B cell (primary cell): ENCODE results near the gene PRKAG2. TPM values are rescaled to one million over a fixed set of nuclear protein-coding genes. Genes with fewer than 3 reads are reported as not detected.

ENCODE experiments used
- ATAC-seq: fragments of 200-7000 bp; cut with Tn5 transposase; one replicate; pipeline ENCODE4 v1.10.0; 2021; ENCODE audit warnings: low read depth, mild to moderate bottlenecking, moderate number of reproducible peaks, moderate library complexity
- CTCF ChIA-PET: fragments of 350-600 bp; sonication (Branson Sonifier 250); formaldehyde crosslinking; loops from one replicate; lab custom pipeline; 2021; ENCODE audit warnings: antibody characterized with exemption, inconsistent platforms; lab: Charles Lee
- POLR2A ChIA-PET: fragments of 350-600 bp; sonication (Branson Sonifier 250); formaldehyde crosslinking; loops from one replicate; lab custom pipeline; 2021; ENCODE audit warnings: antibody characterized with exemption; lab: Charles Lee
- DNase-seq: peaks from one replicate; pipeline ENCODE4 v3.0.0; 2013
- H2AFZ ChIP-seq: 2 replicates; pipeline ENCODE4 v1.6.1; 2012; ENCODE audit warnings: mild to moderate bottlenecking, low read depth, low read length; ENCODE audit not compliant: insufficient read depth, poor library complexity, severe bottlenecking
- H3K27ac ChIP-seq, 2 donors: 1 replicate in 1 of 2; 2 replicates in 1 of 2; pipeline ENCODE4 v1.5.1; 2012 to 2013; ENCODE audit warnings: low read length in 2 of 2, mild to moderate bottlenecking in 2 of 2, moderate library complexity in 1 of 2
- H3K27me3 ChIP-seq, 4 experiments: fragments of 200-600 bp in 1 of 4; sonication (generic) in 1 of 4; replicated peaks in 1 of 4; 1 replicate in 2 of 4; 2 replicates in 2 of 4; pipeline versions ENCODE4 v1.6.1 to v1.7.0; 2013 to 2016; ENCODE audit warnings: low read length in 3 of 4, mild to moderate bottlenecking in 2 of 4, mixed read lengths in 1 of 4, moderate library complexity in 1 of 4; ENCODE audit not compliant: insufficient read depth in 4 of 4, control insufficient read depth in 3 of 4; ENCODE audit errors: control extremely low read depth in 1 of 4
- H3K36me3 ChIP-seq, 2 experiments: replicated peaks in 1 of 2; 1 replicate in 1 of 2; 2 replicates in 1 of 2; pipeline versions ENCODE4 v1.6.1 to v1.7.1; 2013; ENCODE audit warnings: low read length in 1 of 2; ENCODE audit not compliant: insufficient read depth in 2 of 2, control insufficient read depth in 1 of 2; ENCODE audit errors: control extremely low read depth in 1 of 2, extremely low read depth in 1 of 2
- H3K4me1 ChIP-seq, 2 donors: fragments of 200-600 bp in 1 of 2; sonication (generic) in 1 of 2; 1 replicate in 1 of 2; 2 replicates in 1 of 2; pipeline versions ENCODE4 v1.5.1 to v1.6.1; 2013 to 2017; ENCODE audit warnings: low read length in 2 of 2; ENCODE audit not compliant: control insufficient read depth in 2 of 2, insufficient read depth in 2 of 2
- H3K4me2 ChIP-seq: replicated peaks from 2 replicates; pipeline ENCODE3; 2012; ENCODE audit warnings: mild to moderate bottlenecking, low read depth, low read length; ENCODE audit not compliant: poor library complexity, severe bottlenecking
- H3K4me3 ChIP-seq, 5 experiments: fragments of 200-600 bp in 1 of 5; sonication (generic) in 1 of 5; 1 replicate in 3 of 5; 2 replicates in 2 of 5; pipeline versions ENCODE4 v1.5.1 to v1.7.0; 2011 to 2016; ENCODE audit warnings: low read length in 4 of 5, mild to moderate bottlenecking in 4 of 5, low read depth in 2 of 5, control low read depth in 1 of 5, moderate library complexity in 1 of 5; ENCODE audit not compliant: insufficient read depth in 1 of 5; ENCODE audit errors: control extremely low read depth in 1 of 5, extremely low read depth in 1 of 5
- H3K79me2 ChIP-seq: fragments of 200-600 bp; sonication (generic); one replicate; pipeline ENCODE4 v1.6.0; 2016; ENCODE audit warnings: low read length; ENCODE audit not compliant: control insufficient read depth, insufficient read depth
- H3K9ac ChIP-seq: fragments of 200-600 bp; sonication (generic); 2 replicates; pipeline ENCODE4 v1.6.1; 2017; ENCODE audit warnings: mild to moderate bottlenecking, low read length, moderate library complexity
- H3K9me3 ChIP-seq, 3 donors: one replicate each; pipeline versions ENCODE4 v1.6.1 to v1.7.1; 2013; ENCODE audit warnings: low read length in 2 of 3; ENCODE audit not compliant: control insufficient read depth in 2 of 3, insufficient read depth in 1 of 3; ENCODE audit errors: control extremely low read depth in 1 of 3
- H4K20me1 ChIP-seq: 2 replicates; pipeline ENCODE4 v1.6.0; 2012; ENCODE audit warnings: mild to moderate bottlenecking, low read length; ENCODE audit not compliant: insufficient read depth, control insufficient read depth, poor library complexity, severe bottlenecking
- H3K27ac Mint-ChIP-seq: one replicate; pipeline ENCODE4 v1.8.0; 2021; ENCODE audit warnings: mixed read lengths
- H3K27me3 Mint-ChIP-seq: one replicate; pipeline ENCODE4 v1.8.0; 2021; ENCODE audit warnings: mixed read lengths
- H3K4me1 Mint-ChIP-seq: one replicate; pipeline ENCODE4 v1.8.0; 2021; ENCODE audit warnings: mixed read lengths
- H3K4me3 Mint-ChIP-seq: one replicate; pipeline ENCODE4 v1.8.0; 2021; ENCODE audit warnings: mixed read lengths
- H3K9me3 Mint-ChIP-seq: one replicate; pipeline ENCODE4 v1.8.0; 2022; ENCODE audit warnings: mixed read lengths; ENCODE audit not compliant: insufficient read depth
- EZH2 ChIP-seq: IDR thresholded peaks from 2 replicates; pipeline ENCODE4 v1.6.1; 2012; ENCODE audit warnings: borderline replicate concordance, low read depth, mild to moderate bottlenecking, moderate library complexity, low read length; ENCODE audit not compliant: insufficient read depth, poor library complexity, severe bottlenecking
- WGBS: methylation state at CpG from one replicate; pipeline ENCODE4 v1.1.5; 2013; ENCODE audit warnings: missing lambda C conversion rate; ENCODE audit not compliant: insufficient coverage; 5-methylcytosine and 5-hydroxymethylcytosine counted together
- intact Hi-C: fragments of 100-400 bp; cut with micrococcal nuclease; formaldehyde crosslinking; loops from one replicate; pipeline ENCODE4 v1.10.0; 2022
- polyA plus RNA-seq: library from polyadenylated mRNA; depleted of rRNA; stranded (reverse); fragments of >200 nt; gene quantifications from 2 replicates; pipeline ENCODE4 v1.2.3, GENCODE V29; 2012
- total RNA-seq, 2 donors: library from RNA; stranded (reverse); fragments of 120-200 nt in 1 of 2; gene quantifications; 1 replicate in 1 of 2; 2 replicates in 1 of 2; pipeline versions ENCODE4 v1.2.3 to v1.2.4, GENCODE V29; 2013 to 2022
- TF ChIP-seq, protein P1 (sequence below): fragments of 200-600 bp; IDR thresholded peaks from one replicate; pipeline ENCODE4 v1.8.0; 2022; ENCODE audit warnings: antibody characterized with exemption, mild to moderate bottlenecking

The PRKAG2 gene
- total and polyA plus RNA-seq, 2 donors (not counting 1 experiment from before 2014, with no cell fraction given): 22.1 to 56.3 TPM

DNA sequence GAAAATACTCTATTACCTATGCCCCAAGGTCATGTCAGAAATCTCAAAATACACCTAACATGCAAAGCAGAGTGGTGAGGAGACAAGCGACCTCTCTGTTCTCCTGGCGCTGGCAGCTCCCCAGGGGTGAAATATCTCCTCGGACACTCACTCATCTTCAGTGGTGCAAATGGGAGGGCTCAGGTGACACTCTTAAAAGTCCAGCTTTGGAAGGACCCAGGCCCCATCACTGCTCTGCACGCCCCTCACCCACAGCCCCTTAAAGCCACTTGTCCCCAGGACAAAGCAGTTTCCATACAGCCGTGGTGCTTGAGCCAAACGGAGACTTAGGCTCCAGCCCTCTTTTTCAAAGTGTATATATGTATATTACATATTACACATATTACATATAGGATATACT lies 12.4 kb downstream of the PRKAG2 start:
- Histone ChIP-seq H3K36me3 (no peaks in the 10 kb centered on the region), H4K20me1 (peaks cover 92% of the 10 kb centered on the region), H3K4me1 (peaks cover 9 to 14% of the 10 kb centered on the region in 2 donors), H3K4me3 (no peak overlapping the region), H3K79me2 (peaks cover 77% of the 10 kb centered on the region), H2AFZ (no peak overlapping the region), H3K9me3 (no peaks in the 10 kb centered on the region), H3K27ac (peak overlapping the region in 1 of 2 donors; percentile 6), H3K9ac (no peak overlapping the region), H3K27me3 (no peaks in the 10 kb centered on the region), H3K4me2 (peak overlapping the region; percentile 11)
- Mint-ChIP-seq H3K4me3 (no peak overlapping the region), H3K4me1 (peaks cover 32% of the 10 kb centered on the region), H3K27me3 (no peaks in the 10 kb centered on the region), H3K27ac (peak overlapping the region; percentile 60), H3K9me3 (no peaks in the 10 kb centered on the region)
- WGBS: no CpG with 5 or more reads among the region's 6 CpGs
- CTCF ChIA-PET: no interaction called here
- POLR2A ChIA-PET: no interaction called here
- intact Hi-C loops: no loop called here
- TF ChIP-seq EZH2: no peak
- TF ChIP-seq, protein P1, sequence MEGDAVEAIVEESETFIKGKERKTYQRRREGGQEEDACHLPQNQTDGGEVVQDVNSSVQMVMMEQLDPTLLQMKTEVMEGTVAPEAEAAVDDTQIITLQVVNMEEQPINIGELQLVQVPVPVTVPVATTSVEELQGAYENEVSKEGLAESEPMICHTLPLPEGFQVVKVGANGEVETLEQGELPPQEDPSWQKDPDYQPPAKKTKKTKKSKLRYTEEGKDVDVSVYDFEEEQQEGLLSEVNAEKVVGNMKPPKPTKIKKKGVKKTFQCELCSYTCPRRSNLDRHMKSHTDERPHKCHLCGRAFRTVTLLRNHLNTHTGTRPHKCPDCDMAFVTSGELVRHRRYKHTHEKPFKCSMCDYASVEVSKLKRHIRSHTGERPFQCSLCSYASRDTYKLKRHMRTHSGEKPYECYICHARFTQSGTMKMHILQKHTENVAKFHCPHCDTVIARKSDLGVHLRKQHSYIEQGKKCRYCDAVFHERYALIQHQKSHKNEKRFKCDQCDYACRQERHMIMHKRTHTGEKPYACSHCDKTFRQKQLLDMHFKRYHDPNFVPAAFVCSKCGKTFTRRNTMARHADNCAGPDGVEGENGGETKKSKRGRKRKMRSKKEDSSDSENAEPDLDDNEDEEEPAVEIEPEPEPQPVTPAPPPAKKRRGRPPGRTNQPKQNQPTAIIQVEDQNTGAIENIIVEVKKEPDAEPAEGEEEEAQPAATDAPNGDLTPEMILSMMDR: no peak
- ATAC-seq (no peak), DNase-seq (no peak)

DNA sequence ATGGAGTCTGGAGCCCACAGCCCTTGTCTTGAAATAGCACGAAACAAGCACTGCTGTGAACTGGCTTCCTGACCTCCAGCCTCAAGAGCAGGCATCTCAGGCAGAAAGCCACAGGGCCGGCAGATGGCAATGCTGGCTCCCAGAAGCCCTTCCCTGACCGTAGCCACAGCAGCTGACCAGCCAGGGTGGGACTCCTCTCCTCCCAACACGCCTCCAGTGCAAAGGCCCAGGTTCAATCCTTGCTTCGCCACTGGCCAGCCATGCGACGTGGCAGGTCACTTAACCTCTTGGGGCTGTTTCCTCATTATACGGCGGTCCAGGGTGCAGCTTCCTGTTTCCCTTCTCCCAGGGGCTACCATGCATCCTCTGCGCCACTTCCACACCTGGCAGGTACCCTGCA lies 12.8 kb downstream of the PRKAG2 start:
- no peaks in the 10 kb centered on the region for H3K27me3 ChIP-seq
- H4K20me1 ChIP-seq: peaks cover 92% of the 10 kb centered on the region
- peak overlapping the region in 1 of 2 donors; percentile 6 for H3K27ac ChIP-seq
- no peaks in the 10 kb centered on the region for H3K36me3 ChIP-seq
- ChIA-PET CTCF (no interaction called here), POLR2A (no interaction called here)
- H3K27me3 Mint-ChIP-seq: no peaks in the 10 kb centered on the region
- no peaks in the 10 kb centered on the region for H3K9me3 ChIP-seq
- peaks cover 32% of the 10 kb centered on the region for H3K4me1 Mint-ChIP-seq
- H3K4me3 Mint-ChIP-seq: no peak overlapping the region
- no peak overlapping the region for H3K4me3 ChIP-seq
- H3K9me3 Mint-ChIP-seq: no peaks in the 10 kb centered on the region
- intact Hi-C loops: no loop called here
- peak overlapping the region; percentile 60 for H3K27ac Mint-ChIP-seq
- peaks cover 9 to 14% of the 10 kb centered on the region in 2 donors for H3K4me1 ChIP-seq
- H3K79me2 ChIP-seq: peaks cover 77% of the 10 kb centered on the region
- H3K4me2 ChIP-seq: peak overlapping the region; percentile 11
- 69% methylated on average over 10 of the region's 10 CpGs for WGBS
- ATAC-seq (no peak), DNase-seq (no peak)
- TF ChIP-seq EZH2: no peak
- TF ChIP-seq, protein P1: no peak
- no peak overlapping the region for H3K9ac ChIP-seq
- no peak overlapping the region for H2AFZ ChIP-seq
